Neural progenitor cell (in vitro differentiated cells): ENCODE data around the gene CTDP1. TPM values are rescaled to one million over a fixed set of nuclear protein-coding genes. Genes with fewer than 3 reads are reported as not detected.

Source experiments
- DNase-seq: peaks from one replicate; pipeline ENCODE4 v3.0.0-alpha.2; 2016; ENCODE audit warnings: low spot score
- H2AFZ ChIP-seq: fragments of 200-600 bp; sonication (generic); replicated peaks from 2 replicates; pipeline ENCODE4 v1.6.1; 2016; ENCODE audit warnings: antibody characterized with exemption
- H3F3A ChIP-seq: fragments of 200-600 bp; sonication (generic); 2 replicates; pipeline ENCODE4 v1.6.1; 2016; ENCODE audit warnings: antibody characterized with exemption, low read depth
- H3K27ac ChIP-seq: fragments of 200-600 bp; sonication (generic); 2 replicates; pipeline ENCODE4 v1.5.1; 2016; ENCODE audit warnings: mild to moderate bottlenecking
- H3K27me3 ChIP-seq: fragments of 200-600 bp; sonication (generic); 2 replicates; pipeline ENCODE4 v1.6.1; 2016; ENCODE audit warnings: mild to moderate bottlenecking, moderate library complexity
- H3K36me3 ChIP-seq: fragments of 200-600 bp; sonication (generic); 2 replicates; pipeline ENCODE4 v1.5.1; 2016
- H3K4me1 ChIP-seq: fragments of 200-600 bp; sonication (generic); 2 replicates; pipeline ENCODE4 v1.6.1; 2016; ENCODE audit warnings: mixed run types
- H3K4me2 ChIP-seq: fragments of 200-600 bp; sonication (generic); 2 replicates; pipeline ENCODE4 v1.6.1; 2016
- H3K4me3 ChIP-seq: fragments of 200-600 bp; sonication (generic); 2 replicates; pipeline ENCODE4 v1.5.1; 2016
- H3K79me2 ChIP-seq: fragments of 200-600 bp; sonication (generic); 2 replicates; pipeline ENCODE4 v1.6.1; 2016; ENCODE audit warnings: low read depth
- H3K9ac ChIP-seq: fragments of 200-600 bp; sonication (generic); 2 replicates; pipeline ENCODE4 v1.6.1; 2016
- H3K9me3 ChIP-seq: fragments of 200-600 bp; sonication (generic); 2 replicates; pipeline ENCODE4 v1.5.1; 2016; ENCODE audit warnings: low read depth
- H4K20me1 ChIP-seq: fragments of 200-600 bp; sonication (generic); 2 replicates; pipeline ENCODE4 v1.6.1; 2016; ENCODE audit warnings: low read depth
- H3K27ac Mint-ChIP-seq: 3 replicates; pipeline ENCODE4 v1.8.0; 2021; ENCODE audit warnings: mixed read lengths
- H3K27me3 Mint-ChIP-seq: 2 replicates; pipeline ENCODE4 v1.8.0; 2022; ENCODE audit warnings: low read depth, mild to moderate bottlenecking, inconsistent platforms, moderate library complexity, mixed read lengths; ENCODE audit not compliant: insufficient read depth
- H3K36me3 Mint-ChIP-seq: 3 replicates; pipeline ENCODE4 v1.8.0; 2021; ENCODE audit warnings: mixed read lengths
- H3K4me1 Mint-ChIP-seq: 3 replicates; pipeline ENCODE4 v1.8.0; 2021; ENCODE audit warnings: mixed read lengths
- H3K4me3 Mint-ChIP-seq: 3 replicates; pipeline ENCODE4 v1.8.0; 2021; ENCODE audit warnings: mild to moderate bottlenecking, moderate library complexity, mixed read lengths
- H3K9me3 Mint-ChIP-seq: 3 replicates; pipeline ENCODE4 v1.8.0; 2020; ENCODE audit warnings: mixed read lengths
- CTCF ChIP-seq: fragments of 200-600 bp; sonication (generic); IDR thresholded peaks from 2 replicates; pipeline ENCODE4 v1.5.1; 2017; ENCODE audit warnings: antibody characterized with exemption, mild to moderate bottlenecking
- EZH2 ChIP-seq: fragments of 200-600 bp; sonication (generic); IDR thresholded peaks from 2 replicates; pipeline ENCODE4 v1.6.1; 2017; ENCODE audit warnings: antibody characterized with exemption, mild to moderate bottlenecking, moderate library complexity
- EZH2phosphoT487 ChIP-seq: fragments of 200-600 bp; sonication (generic); IDR thresholded peaks from 2 replicates; pipeline ENCODE4 v1.6.1; 2017; ENCODE audit warnings: antibody characterized with exemption
- total RNA-seq: library from RNA; depleted of rRNA; stranded (reverse); fragments of >200 nt; gene quantifications from 2 replicates; pipeline ENCODE4 v1.2.3, GENCODE V29; 2015; ENCODE audit warnings: low replicate concordance

Gene CTDP1
- total RNA-seq, 1 donor from 2014 or later = 11.8 TPM

- no peaks in the 10 kb centered on the region for H3K36me3 Mint-ChIP-seq
- Histone ChIP-seq H3K4me3 (no peak overlapping the region), H2AFZ (no peak overlapping the region), H3K4me1 (no peaks in the 10 kb centered on the region), H3K4me2 (no peak overlapping the region), H4K20me1 (no peaks in the 10 kb centered on the region), H3K36me3 (no peaks in the 10 kb centered on the region), H3K27me3 (peaks cover 11% of the 10 kb centered on the region), H3F3A (no peaks in the 10 kb centered on the region), H3K79me2 (no peaks in the 10 kb centered on the region), H3K9ac (no peak overlapping the region), H3K9me3 (no peaks in the 10 kb centered on the region), H3K27ac (no peak overlapping the region)
- H3K27ac Mint-ChIP-seq = no peak overlapping the region
- peaks cover 11% of the 10 kb centered on the region for H3K4me1 Mint-ChIP-seq
- TF ChIP-seq CTCF = no peak
- no peak for TF ChIP-seq EZH2
- no peak for TF ChIP-seq EZH2phosphoT487
- peaks cover 11% of the 10 kb centered on the region for H3K27me3 Mint-ChIP-seq
- no peak for DNase-seq
- no peak overlapping the region for H3K4me3 Mint-ChIP-seq
- H3K9me3 Mint-ChIP-seq = no peaks in the 10 kb centered on the region
Measured at GRCh38 chr18:79643054-79643984, 36.3 kb upstream of the CTDP1 start.

GRCh38 chr18:79644006-79644665, 35.5 kb upstream of the CTDP1 start:
- Histone ChIP-seq H3K27ac (no peak overlapping the region), H3K4me2 (no peak overlapping the region), H2AFZ (no peak overlapping the region), H3K4me3 (no peak overlapping the region), H3K9me3 (no peaks in the 10 kb centered on the region), H3K4me1 (no peaks in the 10 kb centered on the region), H3K36me3 (no peaks in the 10 kb centered on the region), H3K9ac (no peak overlapping the region), H4K20me1 (no peaks in the 10 kb centered on the region), H3K79me2 (no peaks in the 10 kb centered on the region), H3F3A (no peaks in the 10 kb centered on the region), H3K27me3 (peaks cover 11% of the 10 kb centered on the region)
- Mint-ChIP-seq H3K4me3 (no peak overlapping the region), H3K4me1 (peaks cover 11% of the 10 kb centered on the region), H3K9me3 (no peaks in the 10 kb centered on the region), H3K27ac (no peak overlapping the region), H3K27me3 (peaks cover 11% of the 10 kb centered on the region), H3K36me3 (no peaks in the 10 kb centered on the region)
- peak; percentile 97 for TF ChIP-seq CTCF
- TF ChIP-seq EZH2 = no peak
- DNase-seq = peak; percentile 87

- no peak for TF ChIP-seq CTCF
- TF ChIP-seq EZH2 = no peak
- no peak for TF ChIP-seq EZH2phosphoT487
- Histone ChIP-seq H3K27me3 (peaks cover 11% of the 10 kb centered on the region), H3K9ac (no peak overlapping the region), H3K27ac (no peak overlapping the region), H3K4me3 (no peak overlapping the region), H2AFZ (no peak overlapping the region), H3K4me2 (no peak overlapping the region), H3K9me3 (no peaks in the 10 kb centered on the region), H3F3A (no peaks in the 10 kb centered on the region), H3K4me1 (no peaks in the 10 kb centered on the region), H3K79me2 (no peaks in the 10 kb centered on the region), H4K20me1 (no peaks in the 10 kb centered on the region), H3K36me3 (no peaks in the 10 kb centered on the region)
- peaks cover 11% of the 10 kb centered on the region for H3K27me3 Mint-ChIP-seq
- H3K4me1 Mint-ChIP-seq = peaks cover 11% of the 10 kb centered on the region
- no peaks in the 10 kb centered on the region for H3K36me3 Mint-ChIP-seq
- no peak overlapping the region for H3K27ac Mint-ChIP-seq
- no peak overlapping the region for H3K4me3 Mint-ChIP-seq
- no peaks in the 10 kb centered on the region for H3K9me3 Mint-ChIP-seq
- DNase-seq = no peak
Measured at GRCh38 chr18:79644666-79645057, 34.9 kb upstream of the CTDP1 start.
